Right lobe of liver (tissue), 4 donors: ENCODE measurements around the gene SERTAD4.

ENCODE experiments used
- POLR2A ChIP-seq: fragments of 450-650 bp; IDR thresholded peaks from one replicate; pipeline ENCODE4 v1.6.1; 2017; ENCODE audit warnings: antibody characterized with exemption, mild to moderate bottlenecking
- TF ChIP-seq, protein P1 (sequence below), 4 donors: fragments of 200-600 bp in 3 of 4; fragments of 450-650 bp in 1 of 4; IDR thresholded peaks; one replicate each; pipeline versions ENCODE4 v1.5.1 to v1.8.0; 2016 to 2022; ENCODE audit warnings: antibody characterized with exemption in 4 of 4, mild to moderate bottlenecking in 2 of 4
- donor health status: DM: no; HTN: no; CAD: no.
- donor health status: DM: no; HTN: no; CAD: no.
- donor health status: DM: no; HTN: yes; CAD: no.

DNA sequence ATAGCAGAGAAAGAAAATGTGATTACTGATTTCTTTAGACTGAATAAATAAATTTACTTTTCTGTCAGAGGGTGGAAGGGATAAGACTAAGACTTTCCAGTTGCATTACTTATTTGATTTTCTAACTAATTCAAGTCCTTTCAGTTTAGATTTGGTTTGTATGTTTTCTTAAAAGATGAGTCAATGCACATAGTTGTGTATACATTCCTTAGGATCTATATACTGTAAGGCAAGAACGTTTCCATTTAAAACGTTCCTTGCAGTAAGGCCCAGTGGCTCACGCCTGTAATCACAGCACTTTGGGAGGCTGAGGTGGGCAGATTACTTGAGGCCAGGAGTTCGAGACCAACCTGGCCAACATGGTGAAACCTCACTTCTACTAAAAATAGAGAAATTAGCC, 14.5 kb upstream of the SERTAD4 start:
- TF ChIP-seq, protein P1, sequence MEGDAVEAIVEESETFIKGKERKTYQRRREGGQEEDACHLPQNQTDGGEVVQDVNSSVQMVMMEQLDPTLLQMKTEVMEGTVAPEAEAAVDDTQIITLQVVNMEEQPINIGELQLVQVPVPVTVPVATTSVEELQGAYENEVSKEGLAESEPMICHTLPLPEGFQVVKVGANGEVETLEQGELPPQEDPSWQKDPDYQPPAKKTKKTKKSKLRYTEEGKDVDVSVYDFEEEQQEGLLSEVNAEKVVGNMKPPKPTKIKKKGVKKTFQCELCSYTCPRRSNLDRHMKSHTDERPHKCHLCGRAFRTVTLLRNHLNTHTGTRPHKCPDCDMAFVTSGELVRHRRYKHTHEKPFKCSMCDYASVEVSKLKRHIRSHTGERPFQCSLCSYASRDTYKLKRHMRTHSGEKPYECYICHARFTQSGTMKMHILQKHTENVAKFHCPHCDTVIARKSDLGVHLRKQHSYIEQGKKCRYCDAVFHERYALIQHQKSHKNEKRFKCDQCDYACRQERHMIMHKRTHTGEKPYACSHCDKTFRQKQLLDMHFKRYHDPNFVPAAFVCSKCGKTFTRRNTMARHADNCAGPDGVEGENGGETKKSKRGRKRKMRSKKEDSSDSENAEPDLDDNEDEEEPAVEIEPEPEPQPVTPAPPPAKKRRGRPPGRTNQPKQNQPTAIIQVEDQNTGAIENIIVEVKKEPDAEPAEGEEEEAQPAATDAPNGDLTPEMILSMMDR (IDR thresholded peaks at IDR 0.05), result no peak
- TF ChIP-seq POLR2A, result no peak
